ENCODE measurements around the gene TF. TPM values are rescaled to one million over a fixed set of nuclear protein-coding genes. Genes with fewer than 3 reads are reported as not detected.

The TF gene
- polyA plus RNA-seq, 1 donor (not counting 4 experiments of a cell fraction or from before 2014, with no cell fraction given) = 0.30 TPM

- DNase-seq (ENCODE audit: low read depth, low spot score) (no peak), FAIRE-seq (no peak)
- no peak overlapping the region for H3K4me2 ChIP-seq (ENCODE audit: control insufficient read depth, extremely low read depth, insufficient read depth, low read depth, low read length)
- no peaks in the 10 kb centered on the region for H3K36me3 ChIP-seq (ENCODE audit: control insufficient read depth in 2 of 2, extremely low read depth in 1 of 2, insufficient read depth in 2 of 2, low read length in 2 of 2)
- no peak overlapping the region for H3K27ac ChIP-seq (ENCODE audit: control insufficient read depth, insufficient read depth, low read length)
- H3K9me3 ChIP-seq (ENCODE audit: control insufficient read depth, low read depth, low read length) = no peaks in the 10 kb centered on the region
- H3K4me3 ChIP-seq (ENCODE audit: control insufficient read depth in 2 of 3, extremely low read depth in 1 of 3, insufficient read depth in 2 of 3, low read depth in 1 of 3, low read length in 3 of 3) = no peak overlapping the region
- dilution Hi-C loops (cut with MboI; ENCODE audit: extremely low pct_ligation_motif_present, low sequenced_read_pairs) = no loop called here
- no peaks in the 10 kb centered on the region for H3K27me3 ChIP-seq (ENCODE audit: control insufficient read depth, extremely low read depth, insufficient read depth, low read length)
- H3K9ac ChIP-seq (ENCODE audit: control insufficient read depth, extremely low read depth, insufficient read depth, low read length) = no peak overlapping the region
- H3K79me2 ChIP-seq (ENCODE audit: control insufficient read depth, insufficient read depth, low read length) = peaks cover 17% of the 10 kb centered on the region
- no peak overlapping the region for H2AFZ ChIP-seq (ENCODE audit: control insufficient read depth, low read length)
- no peaks in the 10 kb centered on the region for H4K20me1 ChIP-seq (ENCODE audit: control insufficient read depth, extremely low read depth, insufficient read depth, low read length)
- no peaks in the 10 kb centered on the region for H3K9me1 ChIP-seq (ENCODE audit: control insufficient read depth, extremely low read depth, insufficient read depth, low read length)
- TF ChIP-seq EZH2 (IDR thresholded peaks at IDR 0.05; ENCODE audit: low read length) = no peak
- no peak for TF ChIP-seq CTCF (optimal IDR thresholded peaks at IDR 0.05 in 1 of 3, IDR thresholded peaks at IDR 0.05 in 1 of 3, conservative IDR thresholded peaks at IDR 0.05 in 1 of 3; ENCODE audit: extremely low read depth in 1 of 3, insufficient read depth in 2 of 3, low read length in 3 of 3)
- H3K4me1 ChIP-seq (ENCODE audit: control insufficient read depth, extremely low read depth, insufficient read depth, low read length) = peaks cover 15% of the 10 kb centered on the region
These were observed 57.3 kb downstream of the TF start for GRCh38 chr3:133803469-133803868.

- no peak for DNase-seq (ENCODE audit: low read depth, low spot score)
- Histone ChIP-seq H3K9me1 (ENCODE audit: control insufficient read depth, extremely low read depth, insufficient read depth, low read length) (no peaks in the 10 kb centered on the region), H3K36me3 (ENCODE audit: control insufficient read depth in 2 of 2, extremely low read depth in 1 of 2, insufficient read depth in 2 of 2, low read length in 2 of 2) (peaks cover 2 to 6% of the 10 kb centered on the region in 2 experiments), H3K4me3 (ENCODE audit: control insufficient read depth in 2 of 3, extremely low read depth in 1 of 3, insufficient read depth in 2 of 3, low read depth in 1 of 3, low read length in 3 of 3) (peak overlapping the region in 2 of 3 experiments; percentile 96 to 98), H3K4me1 (ENCODE audit: control insufficient read depth, extremely low read depth, insufficient read depth, low read length) (peaks cover 13% of the 10 kb centered on the region), H4K20me1 (ENCODE audit: control insufficient read depth, extremely low read depth, insufficient read depth, low read length) (no peaks in the 10 kb centered on the region), H3K27ac (ENCODE audit: control insufficient read depth, insufficient read depth, low read length) (peak overlapping the region; percentile 16), H3K9me3 (ENCODE audit: control insufficient read depth, low read depth, low read length) (no peaks in the 10 kb centered on the region), H3K4me2 (ENCODE audit: control insufficient read depth, extremely low read depth, insufficient read depth, low read depth, low read length) (peak overlapping the region; percentile 97), H3K9ac (ENCODE audit: control insufficient read depth, extremely low read depth, insufficient read depth, low read length) (peak overlapping the region; percentile 30), H3K79me2 (ENCODE audit: control insufficient read depth, insufficient read depth, low read length) (peaks cover 17% of the 10 kb centered on the region), H2AFZ (ENCODE audit: control insufficient read depth, low read length) (peak overlapping the region; percentile 76), H3K27me3 (ENCODE audit: control insufficient read depth, extremely low read depth, insufficient read depth, low read length) (no peaks in the 10 kb centered on the region)
- dilution Hi-C loops (cut with MboI; ENCODE audit: extremely low pct_ligation_motif_present, low sequenced_read_pairs) = no loop called here
- no peak for FAIRE-seq
- TF ChIP-seq CTCF (optimal IDR thresholded peaks at IDR 0.05 in 1 of 3, IDR thresholded peaks at IDR 0.05 in 1 of 3, conservative IDR thresholded peaks at IDR 0.05 in 1 of 3; ENCODE audit: extremely low read depth in 1 of 3, insufficient read depth in 2 of 3, low read length in 3 of 3) (no peak), EZH2 (IDR thresholded peaks at IDR 0.05; ENCODE audit: low read length) (no peak)
These were observed 58.7 kb downstream of the TF start for GRCh38 chr3:133804896-133805295.
